A549 treated with DMSO at 1 μM for 4 hours (cell line): ENCODE measurements around the gene FBXO31. TPM values are rescaled to one million over a fixed set of nuclear protein-coding genes. Genes with fewer than 3 reads are reported as not detected.

Source experiments
- total RNA-seq: library from RNA; stranded (reverse); fragments of 200-300 nt; extraction: Qiagen RNA extraction; gene quantifications from 5 replicates; pipeline ENCODE4 v1.2.3, GENCODE V29; 2022; ENCODE audit warnings: low read depth

FBXO31 gene
- 20.1 to 23.7 TPM (median 21.6 TPM) in 5 replicates for total RNA-seq

GRCh38 chr16:87383505-87384161, at the start of gene FBXO31:
TSS of gene FBXO31 (minus strand) at chr16:87383776. CDS start at chr16:87383744, 32 bp downstream.

GRCh38 chr16:87391950-87392820, 8.6 kb upstream of the FBXO31 start, which contains the start of gene MAP1LC3B:
TSS of gene MAP1LC3B (plus strand) at chr16:87392336. CDS start at chr16:87392428, 92 bp downstream.

DNA sequence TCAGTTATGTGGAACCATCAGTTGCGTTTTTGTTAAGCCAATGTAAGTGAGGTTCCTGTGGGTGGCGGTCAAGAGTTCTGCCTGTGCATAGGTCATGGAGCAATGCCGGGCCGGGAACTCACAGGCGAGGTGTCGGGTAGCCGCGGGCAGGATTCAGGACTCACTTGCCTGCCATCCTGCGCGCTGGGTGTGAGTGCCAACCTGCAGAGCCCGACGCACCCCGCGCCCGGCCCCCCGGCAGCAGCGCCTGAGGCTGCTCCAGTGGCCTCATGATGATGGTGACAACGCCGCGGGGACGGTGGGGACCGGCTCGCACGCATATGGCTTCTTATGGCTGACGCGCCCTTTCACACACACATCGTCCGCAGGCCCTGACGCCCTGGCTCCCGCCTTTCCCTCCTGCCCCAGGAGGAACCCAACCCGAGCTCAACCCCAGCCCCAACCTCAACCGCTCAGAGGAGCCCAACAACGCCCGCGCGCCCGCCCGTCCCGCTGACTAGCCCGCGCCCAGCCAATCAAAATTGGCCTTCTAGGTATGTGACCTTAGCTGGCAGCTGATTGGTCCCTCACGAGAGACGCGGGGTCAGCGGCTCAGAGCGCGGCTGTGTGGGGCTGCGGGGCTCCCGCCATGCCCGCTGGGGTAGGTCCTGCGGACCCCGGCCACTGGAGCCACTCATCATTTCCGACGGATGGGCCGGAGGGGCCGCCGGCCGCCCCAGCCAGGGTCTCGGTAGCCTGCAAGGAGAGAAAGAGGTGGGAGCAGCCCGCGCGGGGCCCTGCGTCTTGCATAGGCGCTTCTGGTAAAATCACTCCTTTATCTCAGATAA, 66.4 kb downstream of the FBXO31 start, which contains the start of gene C16orf95:
Gene C16orf95, minus strand, starts transcription at position 470 of the 827 bp plus-strand sequence. Its CDS starts 150 bp downstream, at position 320.

Other genes starting within 250 kb of the FBXO31 start
- gene C16orf95, start 66.4 kb downstream of the FBXO31 start, total RNA-seq = 3.8 to 7.4 TPM (median 6.6 TPM) in 5 replicates
- gene MAP1LC3B, start 8.6 kb upstream of the FBXO31 start, total RNA-seq = 75.6 to 88.3 TPM (median 87.4 TPM) in 5 replicates
- 8.4 to 11.6 TPM (median 10.4 TPM) in 5 replicates for gene ZCCHC14, start 109.2 kb upstream of the FBXO31 start, total RNA-seq
- 1.6 to 2.2 TPM (median 2.1 TPM) in 5 replicates for gene JPH3, start 218.7 kb upstream of the FBXO31 start, total RNA-seq